BE2C (cell line): ENCODE results near the gene NUP58.

Experiments
- DNase-seq: peaks from one replicate; pipeline ENCODE4 v3.0.0-alpha.2; 2020
- H3K27me3 ChIP-seq: fragments of 250-450 bp; sonication (Bioruptor Pico); 2 replicates; pipeline ENCODE4 v1.5.1; 2020; ENCODE audit warnings: mild to moderate bottlenecking
- H3K36me3 ChIP-seq: fragments of 250-450 bp; sonication (Bioruptor Pico); 2 replicates; pipeline ENCODE4 v1.5.1; 2020; ENCODE audit warnings: mild to moderate bottlenecking
- H3K4me1 ChIP-seq: fragments of 250-450 bp; sonication (Bioruptor Pico); 2 replicates; pipeline ENCODE4 v1.5.1; 2020
- H3K4me3 ChIP-seq: 2 replicates; pipeline ENCODE4 v1.5.1; 2011; ENCODE audit warnings: low read depth, low read length
- H3K9me3 ChIP-seq: fragments of 250-450 bp; sonication (Bioruptor Pico); 2 replicates; pipeline ENCODE4 v1.5.1; 2020
- CTCF ChIP-seq: IDR thresholded peaks from 2 replicates; pipeline ENCODE4 v1.5.1; 2012; ENCODE audit warnings: mild to moderate bottlenecking, low read depth, low read length

Gene NUP58

GRCh38 chr13:25281935-25282332 lies 19.5 kb upstream of the NUP58 start:
- Histone ChIP-seq H3K4me3 (no peak overlapping the region), H3K9me3 (no peaks in the 10 kb centered on the region), H3K27me3 (no peaks in the 10 kb centered on the region), H3K36me3 (no peaks in the 10 kb centered on the region), H3K4me1 (no peaks in the 10 kb centered on the region)
- DNase-seq = no peak
- TF ChIP-seq CTCF = no peak

DNA sequence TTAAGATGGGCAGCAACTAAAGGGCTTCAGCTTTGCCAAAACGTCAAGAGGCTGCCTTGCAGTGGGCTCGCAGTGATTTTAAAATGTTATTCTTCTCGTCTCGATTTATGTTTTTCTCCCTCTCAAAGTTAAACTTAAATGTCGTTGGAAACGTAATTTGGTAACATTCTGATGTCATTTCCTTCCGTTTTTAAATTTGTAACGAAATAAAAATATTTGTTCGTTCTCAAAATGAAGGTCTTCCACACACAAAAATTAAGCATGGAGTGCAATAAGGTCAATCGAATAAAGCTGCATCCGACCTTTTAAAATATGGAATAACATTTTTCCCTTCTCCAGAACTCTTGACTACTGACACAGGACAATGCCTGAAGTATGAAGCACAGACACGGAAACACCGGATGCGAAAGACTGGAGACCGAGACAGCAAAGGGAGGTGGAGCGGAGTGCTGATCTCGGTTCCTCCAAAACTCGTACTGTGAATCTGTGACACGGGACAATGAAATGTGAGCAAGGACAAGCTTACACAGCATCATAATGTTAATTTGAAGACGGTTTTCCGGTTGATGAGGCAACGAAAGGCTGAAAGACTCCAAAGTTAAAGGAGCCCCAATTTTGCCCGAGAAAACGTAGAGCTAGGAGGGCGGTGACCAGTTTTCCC lies 15.0 kb upstream of the NUP58 start:
- TF ChIP-seq CTCF = no peak
- H3K4me3 ChIP-seq = peak overlapping the region; percentile 98
- peak; percentile 23 for DNase-seq
- H3K36me3 ChIP-seq = no peaks in the 10 kb centered on the region
- no peaks in the 10 kb centered on the region for H3K4me1 ChIP-seq
- no peaks in the 10 kb centered on the region for H3K27me3 ChIP-seq
- H3K9me3 ChIP-seq = no peaks in the 10 kb centered on the region

GRCh38 chr13:25286969-25287961 lies 14.2 kb upstream of the NUP58 start, which contains the start of gene MTMR6:
Gene MTMR6, minus strand, starts transcription at chr13:25287488. Its CDS starts 241 bp downstream, at chr13:25287247.
- no peaks in the 10 kb centered on the region for H3K9me3 ChIP-seq
- peak within 1 kb of the TSS; percentile 98 for H3K4me3 ChIP-seq
- peak; percentile 95 for DNase-seq
- H3K36me3 ChIP-seq = no peaks in the 10 kb centered on the region
- H3K27me3 ChIP-seq = no peaks in the 10 kb centered on the region
- TF ChIP-seq CTCF = peak; percentile 96
- H3K4me1 ChIP-seq = no peaks in the 10 kb centered on the region

DNA sequence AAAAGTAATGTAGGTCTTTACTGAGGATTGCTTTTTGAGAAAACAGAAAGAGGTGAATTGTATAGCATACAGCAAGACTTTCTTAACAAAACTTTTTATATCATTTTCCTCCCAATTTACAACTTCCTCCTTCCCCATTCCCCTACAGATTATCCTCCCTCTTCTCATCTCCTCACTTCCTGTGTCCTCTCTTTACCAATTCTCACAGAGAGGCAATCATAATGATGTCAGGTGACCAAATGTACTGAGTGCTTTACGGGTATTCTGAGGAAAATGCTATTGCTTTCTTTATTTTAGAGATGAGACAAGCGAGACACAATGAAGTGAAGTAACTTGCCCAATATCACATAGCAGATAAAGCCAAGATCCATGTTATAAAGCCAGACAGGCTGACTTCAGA lies 12.5 kb upstream of the NUP58 start:
- no peaks in the 10 kb centered on the region for H3K4me1 ChIP-seq
- no peaks in the 10 kb centered on the region for H3K27me3 ChIP-seq
- no peaks in the 10 kb centered on the region for H3K9me3 ChIP-seq
- no peak overlapping the region for H3K4me3 ChIP-seq
- no peak for DNase-seq
- H3K36me3 ChIP-seq = no peaks in the 10 kb centered on the region
- no peak for TF ChIP-seq CTCF

GRCh38 chr13:25291691-25292090 lies 9.7 kb upstream of the NUP58 start:
- DNase-seq = no peak
- no peaks in the 10 kb centered on the region for H3K4me1 ChIP-seq
- TF ChIP-seq CTCF = no peak
- no peaks in the 10 kb centered on the region; the same call in 1 of the 2 replicates for H3K27me3 ChIP-seq
- no peaks in the 10 kb centered on the region for H3K36me3 ChIP-seq
- no peaks in the 10 kb centered on the region for H3K9me3 ChIP-seq
- H3K4me3 ChIP-seq = no peak overlapping the region
